KBM-7 (cell line): ENCODE measurements around the gene NPIPA5.
"Not testable (repeated sequence)": the region's sequence is repeated elsewhere in the genome, so short reads cannot be mapped to it uniquely, and the experiment has no call there.

Experiments
- DNase-seq: peaks from one replicate; pipeline ENCODE4 v3.0.0-alpha.2; 2015
- in situ Hi-C: fragments of 300-500 bp; cut with MboI; formaldehyde crosslinking; loops from 2 replicates; pipeline ENCODE4 v1.14.3; 2020; ENCODE audit warnings: low sequenced_read_pairs, low pct_unique_long_range_greater_than_20kb, mixed read lengths

NPIPA5 gene

DNA sequence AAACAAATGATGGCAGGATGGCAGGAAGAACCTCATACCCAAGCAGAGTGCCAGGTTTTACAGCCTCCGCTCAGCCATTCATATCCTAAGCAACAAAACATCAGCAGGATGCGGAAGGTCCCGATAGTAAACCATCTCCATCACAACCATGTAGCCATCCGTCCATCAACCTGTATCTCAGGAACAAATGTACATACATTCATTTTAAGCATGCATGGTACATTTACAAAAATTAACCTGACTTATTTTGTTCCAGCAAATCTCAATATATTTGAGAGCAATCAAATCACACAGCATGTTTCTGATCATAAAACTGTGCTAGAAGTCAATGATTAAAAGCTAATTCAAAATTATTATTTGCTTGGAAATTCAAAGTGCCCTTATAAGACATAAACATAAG is at the start of gene NPIPA5:
NPIPA5 (minus strand) TSS at position 101 of the 400 bp plus-strand sequence; CDS start at position 101, 0 bp downstream.
- in situ Hi-C loops, DNase-seq: not testable (repeated sequence)

DNA sequence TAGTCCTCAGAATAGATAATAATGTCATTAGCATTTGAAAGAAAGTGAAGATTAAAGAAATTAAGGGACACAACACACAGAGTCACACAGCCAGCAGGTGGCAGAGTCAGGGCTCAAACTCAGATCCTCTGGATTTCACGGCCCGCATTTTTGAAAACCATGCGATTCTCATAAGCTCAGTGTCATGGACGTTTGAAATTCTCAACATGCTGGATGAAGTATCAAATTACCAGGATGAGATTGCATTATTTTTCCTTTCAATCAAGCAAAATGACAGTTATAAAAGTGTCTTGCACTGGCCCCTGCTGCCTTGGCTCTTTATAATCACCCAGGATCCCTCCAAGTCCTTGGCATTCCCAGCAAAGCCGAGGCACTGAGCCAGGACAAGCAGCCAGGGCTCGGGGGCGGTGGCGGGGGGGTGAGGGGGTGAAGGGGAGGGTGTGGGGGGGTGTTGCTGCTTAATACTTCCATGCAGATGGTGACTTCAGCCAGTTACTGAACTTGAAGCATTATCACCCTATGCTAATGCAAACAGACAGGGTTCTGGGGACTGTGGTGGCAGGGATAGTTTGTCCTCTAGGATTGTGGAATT is 49.6 kb upstream of the NPIPA5 start:
- in situ Hi-C loops: no loop called here

DNA sequence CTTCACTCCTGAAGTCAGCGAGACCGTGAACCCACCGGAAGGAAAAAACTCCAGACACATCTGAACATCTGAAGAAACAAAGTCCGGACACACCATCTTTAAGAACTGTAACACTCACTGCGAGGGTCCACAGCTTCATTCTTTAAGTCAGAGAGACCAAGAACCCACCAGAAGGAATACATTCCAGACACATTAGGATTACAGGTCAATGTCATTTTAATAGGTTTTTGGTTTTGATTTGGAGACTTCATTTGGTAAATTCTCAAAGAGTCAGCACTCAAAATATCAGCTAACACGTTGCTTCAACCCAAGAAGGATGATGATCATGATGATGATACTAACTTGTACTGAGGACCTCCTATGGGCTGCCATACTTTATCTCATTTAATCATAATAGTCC is 48.7 kb upstream of the NPIPA5 start:
- DNase-seq: no peak
- in situ Hi-C loops: no loop called here

More for the DNA sequence above, 49.6 kb upstream of the NPIPA5 start:
- peak; percentile 32 for DNase-seq

DNA sequence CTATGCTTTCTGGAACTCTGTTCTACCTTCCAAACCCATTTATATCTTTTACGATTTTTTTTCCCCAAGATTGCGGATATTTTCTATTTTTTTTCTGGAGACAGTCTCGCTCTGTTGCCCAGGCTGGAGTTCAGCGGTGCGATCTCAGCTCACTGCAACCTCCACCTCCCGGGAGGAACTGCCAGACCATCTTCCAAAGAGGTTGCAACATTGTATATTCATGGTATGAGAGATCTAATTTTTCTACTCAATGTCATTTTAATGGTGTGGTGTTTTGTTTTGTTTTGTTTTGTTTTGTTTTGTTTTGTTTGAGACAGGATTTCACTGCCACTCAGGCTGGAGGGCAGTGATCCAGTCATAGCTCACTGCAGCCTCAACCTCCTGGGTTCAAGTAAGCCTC is 47.8 kb upstream of the NPIPA5 start:
- no peak for DNase-seq
- in situ Hi-C loops: no loop called here

DNA sequence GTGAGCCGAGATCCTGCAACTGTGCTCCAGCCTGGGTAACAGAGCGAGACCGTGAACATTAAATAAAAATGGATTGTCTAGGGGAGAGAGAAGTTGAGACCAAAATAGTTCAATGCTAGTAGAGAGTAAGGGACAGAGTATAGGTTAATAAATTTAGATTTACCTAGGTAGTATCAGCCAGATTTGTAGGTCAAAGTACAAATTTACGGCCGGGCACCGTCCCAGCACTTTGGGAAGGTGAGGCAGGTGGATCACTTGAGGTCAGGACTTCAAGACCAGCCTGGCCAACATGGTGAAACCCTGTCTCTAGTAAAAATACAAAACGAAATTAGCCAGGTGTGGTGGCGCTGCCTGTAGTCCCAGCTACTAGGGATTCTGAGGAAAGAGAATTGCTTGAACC is 44.1 kb upstream of the NPIPA5 start:
- no peak for DNase-seq
- in situ Hi-C loops: no loop called here

DNA sequence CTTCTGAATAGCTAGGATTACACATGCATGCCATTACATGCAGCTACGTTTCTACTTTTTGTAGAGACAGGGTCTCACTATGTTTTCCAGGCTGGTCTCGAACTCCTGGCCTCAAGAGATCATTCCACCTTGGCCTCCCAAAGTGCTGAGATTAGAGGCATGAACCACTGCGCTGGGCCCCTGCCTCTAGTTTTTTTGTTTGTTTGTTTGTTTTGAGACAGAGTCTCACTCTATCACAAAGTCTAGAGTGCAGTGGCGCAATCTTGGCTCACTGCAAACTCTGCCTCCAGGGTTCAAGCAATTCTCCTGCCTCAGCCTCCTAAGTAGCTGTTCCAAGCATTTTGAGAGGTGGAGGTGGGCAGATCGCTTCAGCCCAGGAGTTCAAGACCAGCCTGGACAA is 43.6 kb upstream of the NPIPA5 start:
- DNase-seq, in situ Hi-C loops: not testable (repeated sequence)

DNA sequence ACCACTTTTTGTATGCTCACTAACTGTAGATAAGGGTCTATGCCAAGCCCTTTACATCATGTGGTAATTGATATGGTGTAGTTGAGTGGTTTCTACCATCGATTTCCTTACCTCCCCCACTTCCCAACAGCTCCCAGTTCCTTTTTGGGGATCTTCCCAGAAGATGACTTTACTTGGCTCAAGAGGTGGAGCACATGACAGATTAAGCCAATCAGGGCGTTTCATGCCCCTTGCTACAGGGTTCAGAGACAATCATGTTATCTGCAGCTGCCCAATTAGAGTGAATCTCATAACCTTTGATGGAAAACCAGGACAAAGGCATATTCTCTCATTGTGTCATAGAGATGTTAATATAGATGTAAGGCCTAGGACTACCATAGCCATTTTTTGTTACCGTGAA is 40.1 kb upstream of the NPIPA5 start:
- in situ Hi-C loops: no loop called here
- DNase-seq: no peak

DNA sequence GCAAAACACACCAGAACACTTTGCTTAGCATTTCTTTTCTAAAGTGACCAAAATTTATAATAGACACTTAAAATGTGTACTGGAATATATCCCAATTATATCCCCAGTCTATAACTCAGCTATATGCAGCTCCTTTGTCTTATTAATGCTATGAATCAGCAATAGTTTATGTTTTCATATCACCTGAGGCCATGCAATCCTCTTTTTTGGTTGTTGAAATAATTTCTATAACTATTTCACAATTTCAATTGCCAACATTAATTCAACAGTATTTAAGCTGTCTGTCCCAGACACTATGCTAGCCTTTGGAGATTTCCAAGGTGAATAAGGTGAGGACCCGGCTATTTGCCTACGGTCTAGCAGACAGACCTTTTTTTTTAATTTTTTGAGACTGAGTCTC is 39.1 kb upstream of the NPIPA5 start:
- in situ Hi-C loops: no loop called here
- DNase-seq: no peak

DNA sequence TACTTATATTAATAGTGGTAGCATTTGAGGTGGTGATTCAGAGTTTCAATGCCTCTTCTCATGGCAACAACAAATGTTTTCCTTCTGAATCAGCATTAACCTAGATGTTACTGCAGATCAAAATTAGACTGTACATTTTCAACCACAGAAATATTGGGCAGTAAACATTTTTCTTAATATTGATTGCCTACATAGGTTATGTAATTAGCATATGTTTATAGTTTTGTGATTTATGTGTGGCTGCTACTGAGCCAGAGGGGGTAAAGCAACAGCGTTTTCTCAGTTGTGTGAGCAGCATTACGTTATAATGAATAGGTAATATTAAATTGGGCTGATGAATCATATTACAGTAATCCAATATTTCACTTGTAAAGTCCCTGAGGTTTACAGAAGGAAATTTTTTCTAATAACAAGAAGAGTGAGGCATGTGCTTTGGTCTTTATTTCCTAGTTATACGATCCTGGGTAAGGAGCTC is 37.5 kb upstream of the NPIPA5 start:
- DNase-seq: no peak
- in situ Hi-C loops: no loop called here

DNA sequence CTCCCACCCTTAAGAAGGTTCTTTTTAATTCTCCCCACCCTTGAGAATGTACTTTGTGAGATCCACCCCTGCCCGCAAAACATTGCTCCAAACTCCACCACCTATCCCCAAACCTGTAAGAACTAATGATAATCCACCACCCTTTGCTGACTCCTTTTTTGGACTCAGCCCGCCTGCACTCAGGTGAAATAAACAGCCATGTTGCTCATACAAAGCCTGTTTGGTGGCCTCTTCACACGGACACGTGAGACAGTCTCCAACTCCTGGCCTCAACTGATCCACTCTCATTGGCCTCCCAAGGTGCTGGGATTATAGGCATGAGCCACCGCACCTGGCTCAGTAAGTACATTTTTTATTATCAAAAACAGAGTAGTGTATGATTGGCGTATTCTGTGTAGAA is 31.4 kb upstream of the NPIPA5 start:
- in situ Hi-C loops, DNase-seq: not testable (repeated sequence)

DNA sequence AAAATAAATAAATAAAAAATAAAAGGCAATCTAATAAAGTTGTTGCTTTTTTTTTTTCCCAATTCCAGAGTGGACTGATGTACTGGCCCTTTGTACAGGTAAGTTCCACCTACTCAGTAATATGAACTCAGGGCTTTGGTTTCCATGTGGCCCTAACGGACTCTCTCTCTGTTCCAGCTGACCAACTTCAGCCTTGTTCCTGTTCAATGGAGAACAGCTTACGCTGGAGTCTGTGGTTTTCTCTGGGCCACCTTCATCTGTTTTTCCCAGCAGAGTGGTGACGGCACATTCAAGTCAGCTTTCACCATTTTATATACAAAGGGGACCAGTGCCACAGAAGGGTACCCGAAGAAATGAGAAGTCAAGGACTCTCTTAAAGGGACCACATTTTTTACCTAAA is 29.7 kb upstream of the NPIPA5 start:
- in situ Hi-C loops, DNase-seq: not testable (repeated sequence)

DNA sequence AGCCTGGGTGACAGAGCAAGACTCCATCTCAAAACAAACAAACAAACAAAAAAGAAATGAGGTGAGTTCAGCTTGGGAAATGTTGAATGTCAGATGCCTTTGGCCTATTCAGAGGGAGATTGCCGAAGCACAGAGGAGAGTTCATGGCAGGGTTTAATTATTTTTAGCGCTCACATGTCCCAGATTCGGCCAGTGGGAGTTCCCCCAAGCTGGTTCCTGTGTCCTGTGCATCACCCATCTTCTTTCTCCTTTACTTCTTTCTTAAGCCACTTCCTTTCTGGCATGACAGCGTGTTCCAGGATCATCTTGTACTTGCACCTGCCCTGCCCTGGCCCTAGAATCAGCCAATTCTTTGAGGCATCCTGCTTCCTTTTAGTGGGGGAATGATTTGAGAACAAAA is 26.7 kb upstream of the NPIPA5 start:
- DNase-seq: no peak
- in situ Hi-C loops: no loop called here

DNA sequence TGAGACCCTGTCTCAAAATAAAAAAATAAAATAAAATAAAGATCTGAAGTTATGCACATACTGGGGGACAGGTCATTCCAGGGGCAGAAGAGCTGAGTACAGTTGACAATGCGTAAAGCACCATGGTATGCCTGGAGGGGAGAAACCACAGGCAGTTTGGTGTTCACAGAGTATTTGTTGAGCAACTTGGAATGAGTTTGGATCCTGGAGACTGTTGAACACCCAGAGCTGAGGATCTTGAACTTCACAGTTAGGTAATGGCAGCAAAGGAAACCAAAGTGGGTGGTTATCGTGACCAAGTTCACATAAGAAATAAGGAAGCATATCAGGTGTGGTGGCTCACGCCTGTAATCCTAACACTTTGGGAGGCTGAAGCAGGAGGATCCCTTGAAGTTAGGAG is 26.0 kb upstream of the NPIPA5 start:
- in situ Hi-C loops: not testable (repeated sequence)

DNA sequence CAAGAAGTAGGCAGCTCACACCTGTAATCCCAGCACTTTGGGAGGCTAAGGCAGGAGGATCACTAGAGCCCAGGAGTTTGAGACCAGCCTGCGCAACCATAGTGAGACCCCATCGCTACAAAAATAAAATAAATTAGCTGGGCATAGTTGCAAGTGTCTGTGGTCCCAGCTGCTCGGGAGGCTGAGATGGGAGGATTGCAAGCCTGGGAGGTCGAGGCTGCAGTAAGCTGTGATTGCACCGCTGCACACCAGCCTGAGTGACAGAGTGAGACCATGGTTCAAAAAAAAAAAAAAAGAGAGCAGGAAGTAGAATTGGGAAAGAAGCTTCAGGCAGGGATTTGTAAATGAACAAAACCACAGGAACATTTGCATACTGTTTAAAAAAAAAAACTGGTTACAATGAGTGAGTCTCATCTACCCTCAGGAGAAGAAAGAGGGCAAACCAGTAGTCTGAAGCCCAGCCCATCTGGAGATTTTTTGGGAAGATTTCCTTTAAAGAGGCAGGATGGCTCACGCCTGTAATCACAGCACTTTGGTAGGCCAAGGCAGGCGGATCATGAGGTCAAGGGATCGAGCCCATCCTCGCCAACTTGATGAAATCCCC is 25.4 kb upstream of the NPIPA5 start:
- in situ Hi-C loops: no loop called here

More for the DNA sequence above, 26.0 kb upstream of the NPIPA5 start:
- DNase-seq: not testable (repeated sequence)

DNA sequence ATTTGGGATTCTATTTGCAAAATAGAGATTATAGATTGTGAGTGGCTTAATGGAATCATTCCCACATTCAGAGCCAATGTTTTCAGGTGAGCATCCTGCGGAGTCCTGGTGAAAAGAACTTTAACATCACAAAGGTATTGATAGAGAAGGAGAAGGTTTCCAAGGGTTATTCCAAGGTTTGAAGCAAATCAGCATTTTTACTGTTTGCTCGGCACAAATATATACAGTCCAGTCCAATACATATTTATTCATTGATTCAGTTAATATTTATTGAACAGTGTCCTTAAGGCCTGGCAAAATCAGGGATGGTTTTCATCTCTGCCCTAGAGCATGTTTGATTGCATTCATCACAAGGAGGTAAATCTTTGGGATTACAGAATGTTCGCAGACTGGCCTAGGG is 23.9 kb upstream of the NPIPA5 start:
- in situ Hi-C loops: no loop called here
- DNase-seq: no peak

More for the DNA sequence above, 25.4 kb upstream of the NPIPA5 start:
- peak; percentile 7 for DNase-seq

DNA sequence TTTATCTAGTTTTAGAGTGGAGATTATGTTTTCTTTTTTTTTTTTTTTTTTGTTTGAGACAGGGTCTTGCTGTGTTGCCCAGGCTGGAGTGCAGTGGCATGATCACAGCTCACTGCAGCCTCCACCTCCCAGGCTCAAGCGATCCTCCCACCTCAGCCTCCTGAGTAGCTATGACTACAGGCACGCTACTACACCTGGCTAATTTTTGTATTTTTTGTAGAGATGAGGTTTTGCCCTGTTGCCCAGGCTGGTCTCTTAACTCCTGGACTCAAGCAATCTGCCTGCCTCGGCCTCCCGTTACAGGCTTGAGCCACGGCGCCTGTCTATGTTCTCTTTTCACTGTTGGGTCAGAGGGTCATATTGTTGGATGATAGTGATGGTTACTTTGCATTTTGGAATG is 22.2 kb upstream of the NPIPA5 start:
- in situ Hi-C loops, DNase-seq: not testable (repeated sequence)

DNA sequence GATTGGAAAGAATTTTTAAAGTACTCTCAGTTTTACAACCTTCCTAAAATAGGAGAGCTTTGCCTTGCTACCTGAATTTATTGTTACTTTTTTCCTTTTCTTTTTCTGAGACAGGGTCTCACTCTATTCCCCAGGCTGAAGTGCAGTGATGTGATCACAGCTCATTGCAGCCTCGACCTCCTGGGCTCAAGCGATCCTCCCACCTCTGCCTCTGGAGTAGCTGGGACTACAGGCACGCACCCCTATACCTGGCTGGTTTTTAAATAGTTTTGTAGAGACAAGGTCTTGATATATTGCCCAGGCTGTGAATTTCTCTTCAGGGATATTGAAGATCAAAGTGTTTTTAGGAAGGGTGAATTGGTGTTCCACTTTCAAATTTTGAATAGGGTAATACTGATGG is 21.2 kb upstream of the NPIPA5 start:
- DNase-seq: no peak
- in situ Hi-C loops: no loop called here

DNA sequence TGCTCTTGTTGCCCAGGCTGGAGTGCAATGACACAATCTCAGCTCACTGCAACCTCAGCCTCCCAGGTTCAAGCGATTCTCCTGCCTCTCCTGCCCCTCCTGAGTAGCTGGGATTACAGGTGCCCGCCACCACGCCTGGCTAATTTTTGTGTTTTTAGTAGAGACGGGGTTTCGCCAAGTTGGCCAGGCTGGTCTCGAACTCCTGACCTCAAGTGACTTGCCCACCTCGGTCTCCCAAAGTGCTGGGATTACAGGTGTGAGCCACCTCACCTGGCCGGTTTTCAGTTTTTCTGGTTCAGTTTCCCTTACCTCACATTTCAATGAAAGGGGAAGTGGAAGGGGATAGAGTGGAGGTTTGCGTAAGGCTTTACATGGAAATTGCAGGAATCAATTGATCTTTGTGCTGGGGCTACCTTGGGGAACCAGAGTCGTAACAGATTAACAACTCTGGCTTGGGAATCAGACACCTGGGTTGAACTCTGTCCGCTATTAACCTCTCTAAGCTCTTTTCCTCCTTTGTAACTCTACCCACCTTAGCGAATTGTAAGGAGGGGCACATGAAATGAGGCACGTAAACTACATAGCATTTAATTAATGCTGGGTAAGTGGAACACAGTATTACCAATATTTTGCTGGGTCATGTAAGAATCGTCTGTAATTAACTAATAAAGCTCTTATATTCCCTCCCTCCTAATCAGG is 20.7 kb upstream of the NPIPA5 start:
- in situ Hi-C loops: no loop called here
- DNase-seq: no peak

DNA sequence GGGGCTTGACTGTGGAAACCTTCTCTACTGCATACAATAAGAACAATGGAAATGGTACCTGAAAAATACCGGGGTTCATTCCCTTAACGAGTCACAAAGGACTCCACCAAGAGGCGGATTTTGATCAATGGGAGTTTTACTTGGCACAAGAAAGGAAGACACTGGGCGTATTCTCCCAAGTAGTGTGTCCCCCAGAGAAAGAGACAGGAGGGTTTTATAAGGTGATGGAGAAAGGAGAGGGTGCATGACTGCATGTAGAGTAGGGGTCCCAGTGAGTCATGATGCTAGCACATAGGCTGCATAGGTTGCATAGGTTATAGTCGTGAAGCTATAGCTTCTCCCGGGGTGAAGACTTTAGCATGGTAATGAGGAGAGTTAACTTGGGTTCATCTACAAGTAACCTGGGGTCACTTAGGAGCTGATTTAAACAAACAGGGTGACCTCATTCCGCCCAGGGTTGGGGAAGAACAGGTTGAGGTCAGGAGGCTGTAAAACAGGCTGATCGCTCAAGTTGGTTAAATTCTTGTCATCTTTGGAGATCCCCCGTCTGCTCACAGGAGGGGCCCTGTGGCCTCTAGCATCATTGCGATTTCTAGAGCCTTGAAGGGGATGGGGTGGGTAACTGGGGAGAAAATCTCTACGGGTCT is 19.0 kb upstream of the NPIPA5 start:
- in situ Hi-C loops: no loop called here
- DNase-seq: no peak

DNA sequence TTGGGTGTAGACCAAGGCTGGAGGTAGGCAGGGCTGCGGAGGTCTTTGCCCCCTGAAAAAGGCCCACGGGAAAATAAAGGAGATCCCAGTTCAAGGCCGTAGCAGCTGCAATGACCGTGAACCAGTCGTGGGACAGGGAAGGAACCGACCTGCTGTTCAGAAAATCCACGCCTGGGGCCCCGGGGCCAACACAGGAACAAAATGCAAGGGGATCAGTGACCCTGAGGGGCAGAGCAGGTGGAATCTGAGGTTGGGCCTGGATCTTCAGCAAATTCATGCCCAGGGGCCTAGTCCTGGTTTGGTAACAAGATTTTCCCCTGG is 18.4 kb upstream of the NPIPA5 start:
- in situ Hi-C loops, DNase-seq: not testable (repeated sequence)
